IMR-90 (cell line): ENCODE data around the gene RUNX2. TPM values are rescaled to one million over a fixed set of nuclear protein-coding genes. Genes with fewer than 3 reads are reported as not detected.

Source experiments
- ATAC-seq: fragments of 200-7000 bp; cut with Tn5 transposase; 2 replicates; pipeline ENCODE4 v1.9.1; 2020; ENCODE audit warnings: low read depth, mild to moderate bottlenecking, moderate library complexity
- BruUV-seq: library from RNA; stranded (reverse); fragments of 400-500 nt; replicated peaks from 2 replicates; lab custom pipeline; 2021; lab: Mats Ljungman, UMichigan
- CTCF ChIA-PET: fragments of 300-600 bp; formaldehyde crosslinking; extraction: SDS; loops from one replicate; lab custom pipeline; 2021; ENCODE audit warnings: antibody characterized with exemption; lab: Yijun Ruan, JAX
- POLR2A ChIA-PET: fragments of 300-600 bp; sonication (Branson Sonifier 250); formaldehyde crosslinking; loops from one replicate; lab custom pipeline; 2022; ENCODE audit warnings: antibody characterized with exemption; ENCODE audit not compliant: unreplicated experiment; lab: Charles Lee
- DNase-seq: peaks from one replicate; pipeline ENCODE4 v3.0.0; 2013
- H2AFZ ChIP-seq: replicated peaks from 2 replicates; pipeline ENCODE3; 2013; ENCODE audit warnings: low read length, mild to moderate bottlenecking; ENCODE audit not compliant: poor library complexity
- H2AK5ac ChIP-seq: 2 replicates; pipeline ENCODE4 v1.6.1; 2013; ENCODE audit warnings: low read depth, low read length, inconsistent platforms
- H2AK9ac ChIP-seq: replicated peaks from 2 replicates; pipeline ENCODE3; 2013; ENCODE audit warnings: mild to moderate bottlenecking, low read depth, low read length, moderate library complexity; ENCODE audit not compliant: poor library complexity
- H2BK120ac ChIP-seq: 2 replicates; pipeline ENCODE4 v1.6.1; 2013; ENCODE audit warnings: low read depth, low read length, inconsistent platforms
- H2BK15ac ChIP-seq: 3 replicates; pipeline ENCODE4 v1.6.1; 2013; ENCODE audit warnings: low read depth, low read length, inconsistent platforms
- H2BK20ac ChIP-seq: 2 replicates; pipeline ENCODE4 v1.6.1; 2013; ENCODE audit warnings: low read depth, mild to moderate bottlenecking, inconsistent platforms, low read length, moderate library complexity
- H2BK5ac ChIP-seq: 2 replicates; pipeline ENCODE4 v1.6.1; 2013; ENCODE audit warnings: mild to moderate bottlenecking, low read depth, low read length, inconsistent platforms; ENCODE audit not compliant: poor library complexity, severe bottlenecking
- H3K14ac ChIP-seq: replicated peaks from 2 replicates; pipeline ENCODE4 v1.6.1; 2013; ENCODE audit warnings: low read depth, low read length, inconsistent platforms
- H3K18ac ChIP-seq: 2 replicates; pipeline ENCODE4 v1.6.1; 2013; ENCODE audit warnings: low read depth, low read length, control low read depth
- H3K23ac ChIP-seq: 2 replicates; pipeline ENCODE4 v1.6.1; 2013; ENCODE audit warnings: low read depth, low read length, inconsistent platforms
- H3K27ac ChIP-seq: 2 replicates; pipeline ENCODE4 v1.5.1; 2013; ENCODE audit warnings: mild to moderate bottlenecking, control low read depth, low read length; ENCODE audit not compliant: insufficient read depth
- H3K27me3 ChIP-seq: 2 replicates; pipeline ENCODE4 v1.6.1; 2013; ENCODE audit warnings: low read length; ENCODE audit not compliant: control insufficient read depth, insufficient read depth
- H3K36me3 ChIP-seq: 2 replicates; pipeline ENCODE4 v1.6.1; 2013; ENCODE audit warnings: low read length, mixed read lengths; ENCODE audit not compliant: control insufficient read depth, insufficient read depth
- H3K4ac ChIP-seq: 2 replicates; pipeline ENCODE4 v1.6.1; 2013; ENCODE audit warnings: low read depth, low read length, inconsistent platforms
- H3K4me1 ChIP-seq: 2 replicates; pipeline ENCODE4 v1.6.1; 2013; ENCODE audit warnings: low read length, mixed read lengths; ENCODE audit not compliant: control insufficient read depth, insufficient read depth
- H3K4me2 ChIP-seq: 2 replicates; pipeline ENCODE4 v1.6.1; 2013; ENCODE audit warnings: low read depth, mild to moderate bottlenecking, control low read depth, low read length, moderate library complexity
- H3K4me3 ChIP-seq: 2 replicates; pipeline ENCODE4 v1.5.1; 2013; ENCODE audit warnings: low read depth, mild to moderate bottlenecking, control low read depth, low read length, moderate library complexity; ENCODE audit not compliant: insufficient read depth
- H3K56ac ChIP-seq: 2 replicates; pipeline ENCODE4 v1.6.1; 2013; ENCODE audit warnings: low read length, inconsistent platforms; ENCODE audit not compliant: insufficient read depth; ENCODE audit errors: extremely low read depth
- H3K79me1 ChIP-seq, 2 experiments: 2 replicates each; pipeline ENCODE4 v1.6.1; 2013; ENCODE audit warnings: low read length in 2 of 2, inconsistent platforms in 1 of 2, low read depth in 1 of 2
- H3K9ac ChIP-seq: 2 replicates; pipeline ENCODE4 v1.6.1; 2013; ENCODE audit warnings: low read depth, low read length, control low read depth
- H3K9me1 ChIP-seq: 2 replicates; pipeline ENCODE4 v1.6.1; 2013; ENCODE audit warnings: low read length, inconsistent platforms; ENCODE audit not compliant: insufficient read depth
- H3K9me3 ChIP-seq: 2 replicates; pipeline ENCODE4 v1.6.1; 2013; ENCODE audit warnings: low read length; ENCODE audit not compliant: control insufficient read depth, insufficient read depth
- H4K20me1 ChIP-seq: 2 replicates; pipeline ENCODE4 v1.6.1; 2013; ENCODE audit warnings: low read length, inconsistent platforms; ENCODE audit not compliant: insufficient read depth
- H4K5ac ChIP-seq: 2 replicates; pipeline ENCODE4 v1.6.1; 2013; ENCODE audit warnings: mild to moderate bottlenecking, low read depth, low read length, control low read depth
- H4K8ac ChIP-seq, 2 experiments: 2 replicates each; pipeline ENCODE4 v1.6.1; 2013; ENCODE audit warnings: low read depth in 2 of 2, low read length in 2 of 2, control low read depth in 1 of 2, inconsistent platforms in 1 of 2
- H4K91ac ChIP-seq: 2 replicates; pipeline ENCODE4 v1.6.1; 2013; ENCODE audit warnings: low read depth, low read length, inconsistent platforms; ENCODE audit not compliant: insufficient read depth
- BHLHE40 ChIP-seq: fragments of 150-350 bp; IDR thresholded peaks from 2 replicates; pipeline ENCODE4 v1.6.1; 2016; ENCODE audit warnings: mild to moderate bottlenecking, low read depth, low read length
- CHD1 ChIP-seq: IDR thresholded peaks from 2 replicates; pipeline ENCODE4 v1.6.1; 2012; ENCODE audit warnings: low read depth, low read length, improper control_type of control experiment
- FOS ChIP-seq: fragments of 150-350 bp; IDR thresholded peaks from 2 replicates; pipeline ENCODE4 v1.6.1; 2016; ENCODE audit warnings: low read depth, low read length
- NFE2L2 ChIP-seq: fragments of 150-350 bp; IDR thresholded peaks from 2 replicates; pipeline ENCODE4 v1.6.1; 2016; ENCODE audit warnings: low read depth, mild to moderate bottlenecking, low read length
- RCOR1 ChIP-seq: IDR thresholded peaks from 2 replicates; pipeline ENCODE4 v1.6.1; 2012; ENCODE audit warnings: mild to moderate bottlenecking, low read length, improper control_type of control experiment; ENCODE audit not compliant: insufficient replicate concordance
- RFX5 ChIP-seq: IDR thresholded peaks from 2 replicates; pipeline ENCODE4 v1.8.0; 2012; ENCODE audit warnings: low read depth, mild to moderate bottlenecking, low read length, moderate library complexity
- SMC3 ChIP-seq: fragments of 150-350 bp; IDR thresholded peaks from 2 replicates; pipeline ENCODE4 v1.6.1; 2016; ENCODE audit warnings: low read depth, mild to moderate bottlenecking, antibody characterized with exemption, low read length, moderate library complexity
- WGBS, 2 experiments: methylation state at CpG; one replicate each; pipeline versions ENCODE4 v1.1.5 to v1.1.7; 2013; ENCODE audit warnings: missing lambda C conversion rate in 2 of 2; ENCODE audit not compliant: insufficient read length in 1 of 2; ENCODE audit errors: extremely low coverage in 2 of 2; 5-methylcytosine and 5-hydroxymethylcytosine counted together
- dilution Hi-C: fragments of 300-500 bp; cut with HindIII; formaldehyde crosslinking; loops from one replicate; pipeline ENCODE4 v1.14.3; 2018; ENCODE audit warnings: low sequenced_read_pairs; ENCODE audit not compliant: unreplicated experiment
- in situ Hi-C: fragments of 300-500 bp; cut with MboI; formaldehyde crosslinking; loops from 3 replicates; pipeline ENCODE4 v1.14.3; 2019; ENCODE audit warnings: low sequenced_read_pairs, inconsistent platforms, mixed read lengths
- intact Hi-C: fragments of 100-400 bp; cut with micrococcal nuclease; formaldehyde crosslinking; loops from 2 replicates; pipeline ENCODE4 v1.10.0; 2022
- polyA plus RNA-seq, 3 experiments: library from polyadenylated mRNA; depleted of rRNA; stranded (reverse); fragments of >200 nt; gene quantifications; 2 replicates each; pipeline ENCODE4 v1.2.3, GENCODE V29; 2012; ENCODE audit warnings: low replicate concordance in 1 of 3
- total RNA-seq: library from RNA; depleted of rRNA; stranded (reverse); fragments of >200 nt; gene quantifications from 2 replicates; pipeline ENCODE4 v1.2.3, GENCODE V29; 2012
- TF ChIP-seq, protein P1 (sequence below): conservative IDR thresholded peaks from 2 replicates; pipeline ENCODE4 v1.5.1; 2012; ENCODE audit warnings: mild to moderate bottlenecking, low read depth, low read length, improper control_type of control experiment

RUNX2 gene
- total and polyA plus RNA-seq, 2 of the 4 experiments (the other 2 are of a cell fraction), result 2.3 to 4.7 TPM

DNA sequence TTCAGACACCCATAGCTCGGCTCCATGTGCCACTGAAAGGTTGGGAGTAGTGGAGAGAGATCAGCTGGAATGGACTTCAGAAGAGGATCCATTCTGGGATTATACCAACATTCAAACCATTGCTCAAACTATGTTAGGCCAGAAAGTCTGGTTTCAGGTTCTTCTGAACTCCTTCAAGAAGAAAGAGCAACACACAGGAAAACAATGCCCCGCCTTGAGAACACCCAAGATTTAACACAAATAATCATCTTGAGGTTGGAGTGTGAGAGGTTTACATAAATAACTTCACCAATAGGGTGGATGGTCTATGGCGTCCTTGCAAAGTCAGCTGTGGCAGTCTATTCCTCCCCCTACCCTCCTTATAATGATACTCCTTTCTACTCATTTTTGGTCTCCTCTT is 261.2 kb downstream of the RUNX2 start:
- intact Hi-C loops, result no loop called here
- whole genome bisulfite sequencing, 2 experiments, result no CpG with 5 or more reads among the region's 3 CpGs
- no peak overlapping the region for H3K9ac ChIP-seq
- no peak overlapping the region for H2BK120ac ChIP-seq
- peaks cover 13% of the 10 kb centered on the region for H3K4me1 ChIP-seq
- H3K9me3 ChIP-seq, result no peaks in the 10 kb centered on the region
- H3K27ac ChIP-seq, result no peak overlapping the region
- peak overlapping the region; percentile 47; the same call in 2 of the 3 replicates for H2BK15ac ChIP-seq
- no peak for DNase-seq
- no peaks in the 10 kb centered on the region for H3K79me1 ChIP-seq
- H4K5ac ChIP-seq, result no peak overlapping the region
- no peak for ATAC-seq
- peaks cover 9% of the 10 kb centered on the region for H3K9me1 ChIP-seq
- no peak overlapping the region for H3K4me2 ChIP-seq
- H3K56ac ChIP-seq, result no peak overlapping the region
- no peak overlapping the region for H2AK9ac ChIP-seq
- H2BK5ac ChIP-seq, result no peak overlapping the region
- dilution Hi-C loops, result no loop called here
- peak overlapping the region; percentile 79; the same call in 1 of the 2 replicates for H2AK5ac ChIP-seq
- H3K23ac ChIP-seq, result no peak overlapping the region
- H2AFZ ChIP-seq, result no peak overlapping the region
- H4K8ac ChIP-seq, result peak overlapping the region in 1 of 2 experiments; percentile 54; a peak in 1 of 4 replicates
- H3K36me3 ChIP-seq, result no peaks in the 10 kb centered on the region
- no peak overlapping the region for H3K4me3 ChIP-seq
- CTCF ChIA-PET, result interaction anchor here (0.7 kb wide), 1 partner anchor 44 kb away, joined by 4 read pairs; no protein-coding TSS in a partner anchor
- peak overlapping the region; percentile 57; the same call in 1 of the 2 replicates for H2BK20ac ChIP-seq
- no peaks in the 10 kb centered on the region for H3K27me3 ChIP-seq
- POLR2A ChIA-PET, result no interaction called here
- H4K20me1 ChIP-seq, result no peaks in the 10 kb centered on the region
- H3K4ac ChIP-seq, result peak overlapping the region; percentile 50; the same call in 1 of the 2 replicates
- TF ChIP-seq SMC3 (no peak), RFX5 (no peak), FOS (no peak), RCOR1 (no peak), NFE2L2 (no peak), BHLHE40 (no peak), CHD1 (no peak)
- TF ChIP-seq, protein P1, sequence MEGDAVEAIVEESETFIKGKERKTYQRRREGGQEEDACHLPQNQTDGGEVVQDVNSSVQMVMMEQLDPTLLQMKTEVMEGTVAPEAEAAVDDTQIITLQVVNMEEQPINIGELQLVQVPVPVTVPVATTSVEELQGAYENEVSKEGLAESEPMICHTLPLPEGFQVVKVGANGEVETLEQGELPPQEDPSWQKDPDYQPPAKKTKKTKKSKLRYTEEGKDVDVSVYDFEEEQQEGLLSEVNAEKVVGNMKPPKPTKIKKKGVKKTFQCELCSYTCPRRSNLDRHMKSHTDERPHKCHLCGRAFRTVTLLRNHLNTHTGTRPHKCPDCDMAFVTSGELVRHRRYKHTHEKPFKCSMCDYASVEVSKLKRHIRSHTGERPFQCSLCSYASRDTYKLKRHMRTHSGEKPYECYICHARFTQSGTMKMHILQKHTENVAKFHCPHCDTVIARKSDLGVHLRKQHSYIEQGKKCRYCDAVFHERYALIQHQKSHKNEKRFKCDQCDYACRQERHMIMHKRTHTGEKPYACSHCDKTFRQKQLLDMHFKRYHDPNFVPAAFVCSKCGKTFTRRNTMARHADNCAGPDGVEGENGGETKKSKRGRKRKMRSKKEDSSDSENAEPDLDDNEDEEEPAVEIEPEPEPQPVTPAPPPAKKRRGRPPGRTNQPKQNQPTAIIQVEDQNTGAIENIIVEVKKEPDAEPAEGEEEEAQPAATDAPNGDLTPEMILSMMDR, result no peak
- peak overlapping the region; percentile 31; the same call in 1 of the 2 replicates for H4K91ac ChIP-seq
- in situ Hi-C loops, result no loop called here
- BruUV-seq, result no TSS peak
- peak overlapping the region; percentile 33; the same call in 1 of the 2 replicates for H3K18ac ChIP-seq
- H3K14ac ChIP-seq, result no peak overlapping the region
